GM12865 (cell line): Measurements from ENCODE around the gene LDAF1.
"Not testable (repeated sequence)": the region's sequence is repeated elsewhere in the genome, so short reads cannot be mapped to it uniquely, and the experiment has no call there.

Experiments used
- DNase-seq: peaks from one replicate; pipeline ENCODE4 v3.0.0; 2010; ENCODE audit warnings: low read depth
- H3K4me3 ChIP-seq: 2 replicates; pipeline ENCODE4 v1.5.1; 2011; ENCODE audit warnings: mild to moderate bottlenecking, low read depth, low read length, control low read depth
- CTCF ChIP-seq: IDR thresholded peaks from 2 replicates; pipeline ENCODE4 v1.5.1; 2011; ENCODE audit warnings: low read length, control low read depth, low read depth, inconsistent platforms; ENCODE audit not compliant: insufficient read depth; ENCODE audit errors: missing control alignments

Gene LDAF1

GRCh38 chr16:21186326-21186691, 27.8 kb downstream of the LDAF1 start:
- TF ChIP-seq CTCF, result no peak
- DNase-seq, result no peak
- H3K4me3 ChIP-seq, result no peak overlapping the region

GRCh38 chr16:21189311-21189710, 30.8 kb downstream of the LDAF1 start:
- DNase-seq, result no peak
- no peak for TF ChIP-seq CTCF
- no peak overlapping the region for H3K4me3 ChIP-seq

DNA sequence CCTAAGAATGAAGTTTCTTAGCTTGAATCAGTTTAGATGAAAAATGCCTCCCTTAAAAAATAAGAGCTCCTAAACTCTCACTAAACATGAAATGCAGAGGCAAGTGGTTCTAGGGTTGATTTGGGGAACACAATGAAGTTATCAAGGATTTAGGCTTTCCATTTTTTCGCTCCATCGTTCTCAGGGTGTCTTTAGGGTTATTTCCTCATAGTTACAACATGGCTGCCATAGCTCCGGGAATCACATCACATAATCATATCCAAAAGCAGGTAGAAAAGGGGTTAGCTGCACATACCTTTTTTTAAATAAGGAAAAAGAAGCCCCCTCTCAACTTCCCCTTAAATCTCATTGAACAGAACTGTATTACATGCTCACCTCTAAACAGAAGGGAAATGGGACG, 31.5 kb downstream of the LDAF1 start:
- H3K4me3 ChIP-seq, result no peak overlapping the region
- TF ChIP-seq CTCF, result no peak
- no peak for DNase-seq

GRCh38 chr16:21190599-21190998, 32.1 kb downstream of the LDAF1 start:
- H3K4me3 ChIP-seq, result no peak overlapping the region
- no peak for DNase-seq
- TF ChIP-seq CTCF, result no peak

GRCh38 chr16:21192991-21193390, 34.5 kb downstream of the LDAF1 start:
- no peak for TF ChIP-seq CTCF
- DNase-seq, result no peak

DNA sequence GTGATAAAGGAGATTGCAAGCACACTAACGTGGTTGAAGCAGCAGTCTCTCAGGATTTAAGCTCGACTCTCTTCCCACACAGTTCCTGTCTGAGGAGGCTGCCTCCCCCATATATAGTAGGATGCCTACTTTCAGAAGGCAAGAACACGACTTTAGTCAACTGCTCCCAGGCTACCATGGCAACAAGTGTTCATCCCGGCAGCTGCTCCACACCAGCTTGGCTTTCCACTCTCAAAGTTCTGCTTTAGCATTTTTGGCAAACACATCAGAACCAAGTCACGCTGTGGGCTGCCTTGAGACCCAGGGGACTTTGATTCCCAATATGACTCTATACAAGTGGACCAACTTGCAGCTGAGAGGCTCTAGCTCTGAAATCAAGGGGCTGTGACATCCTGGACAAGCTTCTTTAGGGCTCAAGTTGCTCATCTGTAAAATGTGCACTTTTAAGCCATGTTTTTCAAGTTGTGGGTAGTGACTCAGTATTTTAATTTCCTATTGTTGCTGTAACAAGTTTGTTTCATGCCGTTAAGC, 36.4 kb downstream of the LDAF1 start:
- H3K4me3 ChIP-seq, result no peak overlapping the region
- DNase-seq, result peak; percentile 40
- TF ChIP-seq CTCF, result no peak

More at GRCh38 chr16:21192991-21193390, 34.5 kb downstream of the LDAF1 start:
- no peak overlapping the region for H3K4me3 ChIP-seq

GRCh38 chr16:21195330-21195729, 36.9 kb downstream of the LDAF1 start:
- DNase-seq, H3K4me3 ChIP-seq: not testable (repeated sequence)
